Smooth muscle cell (in vitro differentiated cells): ENCODE data around the gene GFM2. TPM values are rescaled to one million over a fixed set of nuclear protein-coding genes. Genes with fewer than 3 reads are reported as not detected.

Experiments used
- DNase-seq: peaks from one replicate; lab custom pipeline; 2025; ENCODE audit not compliant: unreplicated experiment; lab: John Stamatoyannopoulos, UW
- H2AFZ ChIP-seq: fragments of 200-600 bp; sonication (generic); 2 replicates; pipeline ENCODE4 v1.6.0; 2016; ENCODE audit warnings: antibody characterized with exemption, low read depth, mild to moderate bottlenecking
- H3F3A ChIP-seq: fragments of 200-600 bp; sonication (generic); 2 replicates; pipeline ENCODE4 v1.6.0; 2017; ENCODE audit warnings: antibody characterized with exemption, low read depth
- H3K27ac ChIP-seq: fragments of 200-600 bp; sonication (generic); 2 replicates; pipeline ENCODE4 v1.5.1; 2016; ENCODE audit warnings: low read depth, mild to moderate bottlenecking
- H3K27me3 ChIP-seq: fragments of 200-600 bp; sonication (generic); 2 replicates; pipeline ENCODE4 v1.6.1; 2016; ENCODE audit warnings: low read depth, mild to moderate bottlenecking
- H3K36me3 ChIP-seq: fragments of 200-600 bp; sonication (generic); 2 replicates; pipeline ENCODE4 v1.5.1; 2016; ENCODE audit warnings: low read depth
- H3K4me1 ChIP-seq: fragments of 200-600 bp; sonication (generic); 2 replicates; pipeline ENCODE4 v1.5.1; 2016; ENCODE audit warnings: low read depth
- H3K4me2 ChIP-seq: fragments of 200-600 bp; sonication (generic); 2 replicates; pipeline ENCODE4 v1.6.0; 2016; ENCODE audit warnings: mild to moderate bottlenecking
- H3K4me3 ChIP-seq: fragments of 200-600 bp; sonication (generic); 2 replicates; pipeline ENCODE4 v1.5.1; 2016; ENCODE audit warnings: mild to moderate bottlenecking
- H3K79me2 ChIP-seq: fragments of 200-600 bp; sonication (generic); 2 replicates; pipeline ENCODE4 v1.6.0; 2016; ENCODE audit warnings: low read depth, mild to moderate bottlenecking
- H3K9ac ChIP-seq: fragments of 200-600 bp; sonication (generic); 2 replicates; pipeline ENCODE4 v1.6.0; 2016; ENCODE audit warnings: low read depth
- H3K9me3 ChIP-seq: fragments of 200-600 bp; sonication (generic); replicated peaks from 2 replicates; pipeline ENCODE4 v1.5.1; 2016; ENCODE audit warnings: low read depth
- H4K20me1 ChIP-seq: fragments of 200-600 bp; sonication (generic); 2 replicates; pipeline ENCODE4 v1.6.0; 2016; ENCODE audit warnings: low read depth
- WGBS: methylation state at CpG from one replicate; pipeline ENCODE4 v1.1.7; 2016; ENCODE audit warnings: low lambda C conversion rate; 5-methylcytosine and 5-hydroxymethylcytosine counted together
- polyA plus RNA-seq: library from polyadenylated mRNA; unstranded; fragments of >200 nt; fragmentation: Nextera tagmentation; extraction: Ambion mirVana; gene quantifications from 2 replicates; pipeline ENCODE4 v1.2.1, GENCODE V29; 2016
- total RNA-seq: library from RNA; depleted of rRNA; stranded (reverse); fragments of >200 nt; gene quantifications from 2 replicates; pipeline ENCODE4 v1.2.3, GENCODE V29; 2014
- TF ChIP-seq, protein P1 (sequence below): fragments of 200-600 bp; sonication (generic); IDR thresholded peaks from 2 replicates; pipeline ENCODE4 v1.5.1; 2017; ENCODE audit warnings: borderline replicate concordance, mild to moderate bottlenecking, antibody characterized with exemption; ENCODE audit not compliant: insufficient read depth, poor library complexity, severe bottlenecking

The GFM2 gene
- total and polyA plus RNA-seq, 2 experiments from 2014 or later = 22.9 to 46.7 TPM

DNA sequence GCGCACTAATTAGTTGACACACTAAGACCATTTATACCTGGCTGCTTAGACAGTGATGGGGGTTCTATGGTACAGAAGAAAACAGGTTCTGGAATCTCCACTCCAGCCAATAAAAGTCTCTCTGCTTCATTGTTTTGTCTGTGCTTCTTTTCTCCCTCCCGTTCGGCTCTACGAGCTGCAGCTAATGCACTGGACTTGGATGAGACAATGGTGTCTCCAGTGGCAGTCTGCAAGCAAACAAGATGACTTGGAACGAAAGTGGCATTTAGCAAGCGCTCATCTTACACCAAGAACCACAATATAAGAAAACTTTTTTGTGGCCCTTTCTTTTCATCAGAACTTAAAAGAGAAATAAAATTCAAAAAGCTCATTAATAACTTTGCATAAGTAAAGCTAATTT is 30.2 kb downstream of the GFM2 start:
- Histone ChIP-seq H3K27me3 (no peaks in the 10 kb centered on the region), H4K20me1 (no peaks in the 10 kb centered on the region), H3K4me1 (no peaks in the 10 kb centered on the region), H3K79me2 (no peaks in the 10 kb centered on the region), H3K9ac (no peak overlapping the region), H3K27ac (no peak overlapping the region), H2AFZ (no peak overlapping the region), H3K36me3 (peaks cover 22% of the 10 kb centered on the region), H3K9me3 (no peaks in the 10 kb centered on the region), H3K4me3 (no peak overlapping the region), H3K4me2 (no peak overlapping the region), H3F3A (no peaks in the 10 kb centered on the region)
- DNase-seq = no peak
- TF ChIP-seq, protein P1, sequence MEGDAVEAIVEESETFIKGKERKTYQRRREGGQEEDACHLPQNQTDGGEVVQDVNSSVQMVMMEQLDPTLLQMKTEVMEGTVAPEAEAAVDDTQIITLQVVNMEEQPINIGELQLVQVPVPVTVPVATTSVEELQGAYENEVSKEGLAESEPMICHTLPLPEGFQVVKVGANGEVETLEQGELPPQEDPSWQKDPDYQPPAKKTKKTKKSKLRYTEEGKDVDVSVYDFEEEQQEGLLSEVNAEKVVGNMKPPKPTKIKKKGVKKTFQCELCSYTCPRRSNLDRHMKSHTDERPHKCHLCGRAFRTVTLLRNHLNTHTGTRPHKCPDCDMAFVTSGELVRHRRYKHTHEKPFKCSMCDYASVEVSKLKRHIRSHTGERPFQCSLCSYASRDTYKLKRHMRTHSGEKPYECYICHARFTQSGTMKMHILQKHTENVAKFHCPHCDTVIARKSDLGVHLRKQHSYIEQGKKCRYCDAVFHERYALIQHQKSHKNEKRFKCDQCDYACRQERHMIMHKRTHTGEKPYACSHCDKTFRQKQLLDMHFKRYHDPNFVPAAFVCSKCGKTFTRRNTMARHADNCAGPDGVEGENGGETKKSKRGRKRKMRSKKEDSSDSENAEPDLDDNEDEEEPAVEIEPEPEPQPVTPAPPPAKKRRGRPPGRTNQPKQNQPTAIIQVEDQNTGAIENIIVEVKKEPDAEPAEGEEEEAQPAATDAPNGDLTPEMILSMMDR = no peak
- 91% methylated on average over 6 of the region's 6 CpGs for WGBS

DNA sequence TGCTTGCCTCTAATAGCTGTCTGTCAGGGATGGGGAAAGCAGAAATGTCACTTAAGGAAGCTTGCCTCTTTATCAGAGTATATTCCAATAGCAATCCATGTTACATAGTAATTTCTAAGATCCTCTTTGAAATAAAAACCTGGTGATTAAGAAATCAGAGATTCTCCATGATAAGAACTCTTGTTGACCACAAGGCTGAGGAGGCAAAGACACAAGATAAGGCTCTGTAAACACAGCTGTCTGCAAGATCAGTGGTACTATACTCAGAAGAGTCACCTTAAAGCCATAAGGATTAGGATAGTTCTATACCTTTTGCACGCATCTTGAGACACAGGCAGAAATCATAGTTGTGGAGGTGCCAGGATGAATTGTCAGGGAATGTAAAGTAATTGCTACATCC is 41.6 kb downstream of the GFM2 start:
- no peaks in the 10 kb centered on the region for H3K9me3 ChIP-seq
- H3K4me3 ChIP-seq = no peak overlapping the region
- H3K4me2 ChIP-seq = no peak overlapping the region
- TF ChIP-seq, protein P1 = no peak
- no peak overlapping the region for H3K27ac ChIP-seq
- 89% methylated on average over 1 of the region's 1 CpG for WGBS
- H3K27me3 ChIP-seq = no peaks in the 10 kb centered on the region
- no peaks in the 10 kb centered on the region for H4K20me1 ChIP-seq
- H3K79me2 ChIP-seq = no peaks in the 10 kb centered on the region
- H3K9ac ChIP-seq = no peak overlapping the region
- no peaks in the 10 kb centered on the region for H3F3A ChIP-seq
- DNase-seq = no peak
- no peak overlapping the region for H2AFZ ChIP-seq
- peaks cover 15% of the 10 kb centered on the region for H3K36me3 ChIP-seq
- H3K4me1 ChIP-seq = no peaks in the 10 kb centered on the region

DNA sequence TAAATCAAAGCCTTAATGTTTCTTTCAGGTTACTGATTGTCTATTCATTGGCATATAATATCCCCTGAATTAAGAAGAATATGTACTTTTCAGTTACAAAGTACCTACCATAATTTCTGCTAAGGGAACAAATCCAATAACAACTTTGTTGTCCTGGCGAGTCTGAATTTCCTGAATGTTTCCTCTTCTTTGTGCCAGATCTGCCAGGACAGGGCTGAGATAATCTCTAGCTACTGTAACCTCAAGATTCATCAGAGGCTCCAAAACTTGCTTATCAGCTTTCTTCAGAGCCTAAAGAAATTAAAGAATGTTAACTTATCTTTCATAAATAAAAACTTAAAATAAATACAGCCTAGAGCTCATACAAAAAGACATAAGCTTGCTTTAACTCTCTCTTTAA is 44.6 kb downstream of the GFM2 start:
- H3K36me3 ChIP-seq = peaks cover 15% of the 10 kb centered on the region
- no peak overlapping the region for H3K9ac ChIP-seq
- no peaks in the 10 kb centered on the region for H3F3A ChIP-seq
- no peak overlapping the region for H3K4me3 ChIP-seq
- 83% methylated on average over 1 of the region's 1 CpG for WGBS
- TF ChIP-seq, protein P1 = no peak
- H4K20me1 ChIP-seq = no peaks in the 10 kb centered on the region
- H3K4me2 ChIP-seq = no peak overlapping the region
- H3K4me1 ChIP-seq = no peaks in the 10 kb centered on the region
- H3K79me2 ChIP-seq = no peaks in the 10 kb centered on the region
- H3K9me3 ChIP-seq = no peaks in the 10 kb centered on the region
- H3K27ac ChIP-seq = no peak overlapping the region
- DNase-seq = no peak
- H3K27me3 ChIP-seq = no peaks in the 10 kb centered on the region
- H2AFZ ChIP-seq = no peak overlapping the region

DNA sequence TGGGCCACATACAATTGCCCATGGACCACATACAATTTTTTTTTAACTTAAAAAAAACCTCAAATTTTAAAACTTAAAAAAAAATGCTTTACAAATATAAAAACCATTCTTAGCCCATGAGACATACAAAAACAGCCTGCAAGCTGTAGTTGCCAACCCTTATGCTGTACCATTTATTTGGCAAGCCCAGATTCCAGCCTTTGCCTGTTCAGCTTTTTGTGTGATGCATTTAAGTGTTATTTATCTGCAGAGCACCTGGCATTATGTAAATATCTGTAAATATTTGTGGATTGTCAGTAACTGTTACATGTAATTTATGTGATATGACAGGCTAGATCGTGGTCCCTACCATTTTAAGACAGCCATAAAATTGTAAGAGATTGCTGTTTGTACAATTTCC is 49.3 kb downstream of the GFM2 start:
- no peak overlapping the region for H3K27ac ChIP-seq
- no peak overlapping the region for H3K4me2 ChIP-seq
- H2AFZ ChIP-seq = no peak overlapping the region
- H3K79me2 ChIP-seq = no peaks in the 10 kb centered on the region
- H3K4me3 ChIP-seq = no peak overlapping the region
- no peak for DNase-seq
- no peaks in the 10 kb centered on the region for H3K27me3 ChIP-seq
- H3K4me1 ChIP-seq = no peaks in the 10 kb centered on the region
- H3K9ac ChIP-seq = no peak overlapping the region
- no peaks in the 10 kb centered on the region for H3F3A ChIP-seq
- WGBS = 77% methylated on average over 1 of the region's 1 CpG
- H3K9me3 ChIP-seq = no peaks in the 10 kb centered on the region
- H3K36me3 ChIP-seq = peaks cover 13% of the 10 kb centered on the region
- TF ChIP-seq, protein P1 = no peak
- H4K20me1 ChIP-seq = no peaks in the 10 kb centered on the region
